GM21619 (cell line): ENCODE results near the gene RAB11FIP4.

Experiments used
- ATAC-seq: cut with Tn5 transposase; IDR thresholded peaks from one replicate; pipeline ENCODE4 v1.9.1; 2021; ENCODE audit not compliant: unreplicated experiment

RAB11FIP4 gene

GRCh38 chr17:31537565-31538011 lies 146.1 kb downstream of the RAB11FIP4 start:
- no peak for ATAC-seq

GRCh38 chr17:31538080-31538762 lies 146.7 kb downstream of the RAB11FIP4 start:
- ATAC-seq = peak; percentile 43

- no peak for ATAC-seq
These were observed 149.3 kb downstream of the RAB11FIP4 start for GRCh38 chr17:31540602-31541307.

DNA sequence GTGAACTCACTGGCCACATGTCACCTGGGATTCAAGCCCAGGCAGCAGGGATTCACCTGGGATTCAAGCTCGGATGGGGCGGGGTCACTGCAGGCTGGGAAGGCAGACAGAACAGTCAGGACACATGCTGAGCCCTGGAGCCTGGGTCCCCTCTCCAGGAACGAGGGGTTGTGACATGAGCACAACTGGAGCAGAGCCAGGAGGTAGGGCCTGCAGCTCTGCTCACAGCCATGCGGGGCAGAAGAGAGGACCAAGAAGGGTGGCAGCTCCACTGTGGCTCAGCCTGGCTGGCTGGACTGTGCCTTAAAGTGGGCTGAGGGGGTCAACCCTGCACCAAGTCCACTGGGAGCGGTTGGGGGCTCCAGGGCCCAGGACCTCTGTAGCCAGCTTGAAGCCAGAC lies 150.1 kb downstream of the RAB11FIP4 start:
- ATAC-seq = no peak

DNA sequence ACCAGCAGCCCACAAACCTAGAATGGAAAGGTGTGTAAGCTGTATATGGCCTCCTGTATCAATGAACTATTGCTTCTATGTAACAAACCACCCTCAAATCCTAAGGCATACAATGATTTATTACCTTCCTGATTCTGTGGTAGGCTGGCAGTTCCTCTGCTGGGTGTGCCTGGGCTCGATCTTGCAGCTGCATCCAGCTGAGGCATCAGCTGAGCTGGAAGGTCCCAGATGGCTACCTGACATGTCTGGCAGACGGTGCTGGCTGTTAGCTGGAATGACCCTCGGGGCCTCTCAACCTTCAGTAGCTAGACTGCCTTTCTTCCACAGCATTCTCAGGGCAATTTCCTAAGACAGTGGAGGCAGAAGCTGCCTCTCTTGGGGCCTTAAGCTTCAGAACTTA lies 152.7 kb downstream of the RAB11FIP4 start:
- no peak for ATAC-seq

DNA sequence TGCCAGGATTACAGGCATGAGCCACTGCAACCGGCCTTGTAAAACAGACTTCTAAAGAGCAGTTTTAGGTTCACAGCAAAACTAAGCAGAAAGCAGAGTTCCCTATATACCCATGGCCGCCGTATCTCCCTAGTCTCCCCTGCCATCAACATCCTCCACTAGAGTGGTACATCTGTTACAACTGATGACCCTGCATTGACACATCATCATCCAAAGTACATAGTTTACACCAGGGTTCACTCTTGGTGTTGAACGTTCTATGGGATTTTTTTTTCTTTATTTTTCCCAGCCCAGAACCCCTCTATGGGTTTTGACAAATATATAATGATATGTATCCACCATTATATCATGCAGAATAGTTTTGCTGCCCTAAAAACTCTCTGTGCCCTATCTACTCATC lies 155.2 kb downstream of the RAB11FIP4 start:
- ATAC-seq = no peak

DNA sequence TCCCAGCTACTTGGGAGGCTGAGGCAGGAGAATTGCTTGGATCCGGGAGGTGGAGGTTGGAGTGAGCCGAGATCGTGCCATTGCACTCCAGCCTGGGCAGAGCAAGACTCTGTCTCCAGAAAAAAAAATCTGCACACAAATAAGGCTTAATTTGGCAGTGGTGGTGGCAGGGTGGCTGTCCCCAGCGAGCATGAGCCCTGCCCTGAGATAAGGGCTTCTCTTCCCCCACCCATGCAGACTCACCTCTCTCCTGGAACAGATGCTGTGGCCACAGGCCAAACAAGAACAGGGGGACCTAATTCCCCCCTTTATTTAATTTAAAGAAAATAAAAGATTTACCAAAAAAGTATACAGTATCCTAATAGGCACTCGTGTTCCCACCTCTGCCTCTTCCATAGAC lies 157.2 kb downstream of the RAB11FIP4 start:
- no peak for ATAC-seq

DNA sequence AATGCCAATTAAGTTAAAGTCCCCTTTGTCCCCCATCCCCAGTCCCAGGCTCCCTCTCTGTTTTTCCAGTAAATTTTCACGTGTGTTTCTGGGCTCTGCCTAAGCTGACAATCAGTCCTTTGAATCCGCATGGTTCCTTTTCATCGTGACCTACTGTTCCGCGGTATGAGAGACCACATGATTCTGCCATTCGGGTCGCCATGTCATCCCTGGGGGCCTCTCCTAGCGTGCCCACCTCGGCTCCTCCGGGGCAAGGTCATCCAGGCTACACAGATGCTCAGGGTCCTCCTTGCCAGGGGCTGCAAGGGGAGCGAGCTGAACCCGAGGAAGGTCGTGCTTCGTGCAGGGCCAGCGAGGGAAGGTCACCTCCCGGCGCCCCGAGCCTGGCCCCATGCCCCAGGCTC lies 157.6 kb downstream of the RAB11FIP4 start:
- ATAC-seq = peak; percentile 20

- peak; percentile 71 for ATAC-seq
These were observed 158.3 kb downstream of the RAB11FIP4 start for GRCh38 chr17:31549525-31550388.

GRCh38 chr17:31550389-31551056 lies 159.0 kb downstream of the RAB11FIP4 start:
- no peak for ATAC-seq

GRCh38 chr17:31552568-31552967 lies 161.1 kb downstream of the RAB11FIP4 start:
- ATAC-seq = no peak

- no peak for ATAC-seq
These were observed 162.0 kb downstream of the RAB11FIP4 start for GRCh38 chr17:31553506-31553905.

- ATAC-seq = no peak
These were observed 163.5 kb downstream of the RAB11FIP4 start for GRCh38 chr17:31554930-31555329.

GRCh38 chr17:31556969-31557645 lies 165.6 kb downstream of the RAB11FIP4 start:
- no peak for ATAC-seq

DNA sequence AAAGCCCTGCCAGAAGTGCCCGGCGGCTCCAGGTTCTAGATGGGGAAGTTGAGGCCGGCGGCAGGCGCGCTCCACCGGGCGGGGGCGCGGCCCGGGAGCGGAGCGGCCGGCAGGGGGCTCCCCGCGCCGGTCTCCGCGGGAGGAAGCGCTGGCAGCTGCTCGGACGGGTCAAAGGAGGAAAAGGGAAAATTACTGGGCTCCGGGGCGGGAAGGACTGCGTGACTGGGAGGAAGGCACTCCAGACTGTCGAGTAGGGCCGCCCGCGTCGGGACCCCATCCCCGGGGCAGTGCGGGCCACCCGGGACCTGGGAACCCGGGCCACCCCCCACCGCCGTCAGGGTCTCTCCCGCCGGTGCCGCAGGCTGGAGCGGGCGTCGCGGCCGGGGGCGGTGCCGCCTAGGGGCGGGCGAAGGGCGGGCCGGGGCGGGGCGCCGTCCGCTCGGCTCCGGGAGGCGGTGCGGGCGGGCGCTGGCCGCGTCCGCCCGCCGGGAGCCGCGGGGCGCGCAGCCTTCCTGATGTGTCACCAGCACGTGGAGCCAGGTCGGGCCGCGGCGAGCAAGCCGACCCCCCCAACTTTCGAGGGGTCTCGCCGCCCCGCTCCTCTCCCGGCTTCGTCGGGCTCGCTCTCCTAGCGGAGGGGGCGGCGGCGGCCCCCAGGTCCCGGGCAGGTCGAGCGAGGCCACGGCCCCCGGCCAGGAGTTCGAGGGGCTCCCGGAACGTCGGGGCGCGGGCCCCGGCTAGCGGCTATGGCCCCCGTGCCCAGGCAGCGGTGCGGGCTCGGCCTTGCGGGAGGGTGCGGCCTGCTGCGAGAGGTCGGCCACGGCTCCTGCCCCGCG lies 167.5 kb downstream of the RAB11FIP4 start:
- ATAC-seq = peak; percentile 63

DNA sequence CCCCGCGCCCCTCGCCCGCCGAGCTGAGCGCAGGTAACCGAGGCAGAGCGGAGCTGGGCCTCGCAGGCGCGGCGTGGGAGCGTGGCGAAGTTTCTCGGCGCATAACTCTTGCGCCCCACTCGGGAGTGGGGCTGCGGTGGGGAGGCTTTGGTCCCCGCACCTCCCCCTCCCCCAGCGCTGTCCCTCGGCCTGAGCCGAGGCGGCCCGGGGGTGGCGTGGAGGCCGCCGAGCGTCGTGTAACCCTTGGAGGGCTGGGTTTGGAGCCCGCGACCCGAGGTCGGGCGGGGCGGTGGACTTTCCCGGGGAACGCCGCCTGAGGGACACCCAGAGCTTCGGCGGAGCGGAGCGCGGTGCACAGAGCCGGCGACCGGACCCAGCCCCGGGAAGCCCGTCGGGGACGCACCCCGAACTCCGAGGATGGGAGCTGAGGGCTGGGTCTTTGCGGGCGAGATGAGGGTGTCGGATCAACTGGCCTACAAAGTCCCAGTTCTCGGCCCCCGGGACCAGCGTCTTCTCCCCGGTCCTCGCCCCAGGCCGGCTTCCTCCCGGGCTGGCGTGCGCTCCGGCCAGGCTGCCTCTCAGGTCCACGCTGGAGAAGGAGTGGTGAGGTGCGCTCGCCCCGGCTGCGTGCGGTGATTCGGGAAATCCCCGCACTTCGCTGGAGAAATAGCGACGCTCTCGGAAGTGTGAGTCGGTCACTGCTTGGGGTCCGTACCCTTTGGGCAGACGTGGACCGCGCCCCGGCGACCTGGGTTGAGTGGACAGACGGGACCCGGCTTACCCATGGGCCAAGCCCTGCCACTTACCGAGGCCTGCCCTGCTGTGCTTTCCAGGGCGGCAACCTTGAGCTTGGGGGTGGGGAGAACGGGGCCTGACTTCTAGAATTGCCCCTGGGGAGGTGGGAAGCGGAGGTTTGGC lies 168.4 kb downstream of the RAB11FIP4 start:
- no peak for ATAC-seq

- ATAC-seq = no peak
These were observed 169.3 kb downstream of the RAB11FIP4 start for GRCh38 chr17:31560616-31561235.
